K562 (cell line): ENCODE results near the gene PEAR1. TPM values are rescaled to one million over a fixed set of nuclear protein-coding genes. Genes with fewer than 3 reads are reported as not detected.

ENCODE experiments used
- ATF6 ChIP-seq: sonication (generic); formaldehyde crosslinking; IDR thresholded peaks from 2 replicates; pipeline ENCODE4 v1.4.0; 2020; ENCODE audit warnings: mild to moderate bottlenecking, missing genetic modification reagents
- DACH1 ChIP-seq: fragments of 450-650 bp; IDR thresholded peaks from 2 replicates; pipeline ENCODE4 v1.6.1; 2018; ENCODE audit not compliant: partially characterized antibody
- ETV6 ChIP-seq, 3 experiments: fragments of 150-350 bp in 1 of 3; sonication (generic) in 1 of 3; formaldehyde crosslinking in 1 of 3; IDR thresholded peaks; 2 replicates each; pipeline versions ENCODE4 v1.6.1 to v1.8.0; 2014 to 2022; ENCODE audit warnings: borderline replicate concordance in 2 of 3, low read depth in 2 of 3, antibody characterized with exemption in 1 of 3, low read length in 1 of 3, mild to moderate bottlenecking in 1 of 3, missing genetic modification reagents in 1 of 3
- KAT2B ChIP-seq: IDR thresholded peaks from one replicate; pipeline ENCODE4 v1.6.1; 2012; ENCODE audit warnings: low read depth, mild to moderate bottlenecking, control low read depth, inconsistent platforms, low read length, moderate library complexity
- MGA ChIP-seq: fragments of 450-650 bp; IDR thresholded peaks from 2 replicates; pipeline ENCODE4 v1.6.1; 2016; ENCODE audit warnings: mild to moderate bottlenecking, moderate library complexity
- NFXL1 ChIP-seq: fragments of 450-650 bp; formaldehyde crosslinking; IDR thresholded peaks from 2 replicates; pipeline ENCODE4 v1.4.0; 2021; ENCODE audit warnings: mild to moderate bottlenecking
- RBM22 ChIP-seq: fragments of 200-400 bp; formaldehyde crosslinking; IDR thresholded peaks from 2 replicates; pipeline ENCODE4 v1.6.1; 2018; ENCODE audit warnings: low read length, low read depth; ENCODE audit not compliant: poor library complexity, severe bottlenecking
- VEZF1 ChIP-seq: fragments of 200-800 bp; sonication (Bioruptor generic); IDR thresholded peaks from 2 replicates; pipeline ENCODE4 v1.6.1; 2017; ENCODE audit warnings: missing genetic modification characterization, missing compliant biosample characterization
- XRCC5 ChIP-seq: fragments of 200-400 bp; formaldehyde crosslinking; IDR thresholded peaks from 2 replicates; pipeline ENCODE4 v1.6.1; 2017; ENCODE audit warnings: low read depth, mild to moderate bottlenecking, low read length
- ZBTB12 ChIP-seq: fragments of 250-450 bp; sonication (Bioruptor Pico); IDR thresholded peaks from 2 replicates; pipeline ENCODE4 v1.4.0; 2020
- ZNF583 ChIP-seq: fragments of 250-450 bp; sonication (Bioruptor Pico); IDR thresholded peaks from 2 replicates; pipeline ENCODE4 v1.4.0; 2020
- ZSCAN29 ChIP-seq: fragments of 450-650 bp; IDR thresholded peaks from 2 replicates; pipeline ENCODE4 v1.6.1; 2017
- polyA plus RNA-seq, 8 experiments: library from polyadenylated mRNA; depleted of rRNA in 4 of 8; stranded (reverse) in 5 of 8; unstranded in 3 of 8; fragments of >200 nt; fragmentation: Nextera tagmentation in 2 of 8; fragmentation: Illumina TruSeq in 1 of 8; extraction: Ambion mirVana in 2 of 8; extraction: Trizol in 1 of 8; gene quantifications; 2 replicates each; pipeline versions ENCODE4 v1.2.1 to v1.2.3, GENCODE V29; 2011 to 2014; ENCODE audit warnings: inconsistent platforms in 1 of 8, missing spikeins in 1 of 8
- total RNA-seq, 7 experiments: library from RNA; depleted of rRNA in 6 of 7; stranded (reverse); fragments of >200 nt in 6 of 7; fragmentation: Illumina TruSeq in 2 of 7; extraction: Trizol in 2 of 7; gene quantifications; 2 replicates each; pipeline versions ENCODE4 v1.2.1 to v1.2.3, GENCODE V29; 2011 to 2021; ENCODE audit warnings: low replicate concordance in 1 of 7

PEAR1 gene
- total and polyA plus RNA-seq, 9 of the 15 experiments (the other 6 are each of a cell fraction or from before 2014, with no cell fraction given), result 0.87 to 13.9 (median 6.1) TPM

GRCh38 chr1:156958247-156958714, 64.8 kb downstream of the PEAR1 start (continued):
- no peak for TF ChIP-seq MGA
- TF ChIP-seq ZBTB12 (CRISPR knock-in tag), result no peak
- no peak for TF ChIP-seq ZSCAN29
- TF ChIP-seq XRCC5, result no peak
- no peak for TF ChIP-seq NFXL1 (CRISPR knock-in tag)
- no peak for TF ChIP-seq KAT2B
- TF ChIP-seq ZNF583, result peak; percentile 83; the same call in 1 of the 2 replicates
- TF ChIP-seq ATF6 (CRISPR knock-in tag), result no peak
- no peak for TF ChIP-seq DACH1
- peak; percentile 68 for TF ChIP-seq VEZF1 (CRISPR knock-in tag)
- TF ChIP-seq ETV6 (IDR thresholded peaks at IDR 0.05; ENCODE audit: borderline replicate concordance in 1 of 2, low read depth in 2 of 2, low read length in 1 of 2), result peak in 1 of 2 experiments; percentile 69; a peak in 1 of 4 replicates
- TF ChIP-seq ETV6 (CRISPR knock-in tag; IDR thresholded peaks at IDR 0.05; ENCODE audit: borderline replicate concordance), result no peak
- TF ChIP-seq RBM22, result no peak
